Esophagus squamous epithelium (tissue), 5 donors: Measurements from ENCODE around the gene CEACAM1. TPM values are rescaled to one million over a fixed set of nuclear protein-coding genes. Genes with fewer than 3 reads are reported as not detected.
"Not testable (repeated sequence)": the region's sequence is repeated elsewhere in the genome, so short reads cannot be mapped to it uniquely, and the experiment has no call there.

ENCODE experiments used
- DNase-seq: peaks from one replicate; lab custom pipeline; 2025; lab: John Stamatoyannopoulos, UW
- H3K27ac ChIP-seq, 4 donors: fragments of 200-600 bp; sonication (generic); one replicate each; pipeline ENCODE4 v1.5.1; 2016 to 2019; ENCODE audit warnings: mild to moderate bottlenecking in 1 of 4
- H3K27me3 ChIP-seq, 4 donors: fragments of 200-600 bp; sonication (generic); 1 replicate in 3 of 4; 2 replicates in 1 of 4; pipeline versions ENCODE4 v1.5.1 to v1.6.0; 2017 to 2021; ENCODE audit warnings: antibody characterized with exemption in 1 of 4
- H3K36me3 ChIP-seq, 3 donors: fragments of 200-600 bp; sonication (generic); one replicate each; pipeline ENCODE4 v1.5.1; 2016 to 2019
- H3K4me1 ChIP-seq, 3 donors: fragments of 200-600 bp; sonication (generic); one replicate each; pipeline ENCODE4 v1.5.1; 2017 to 2019
- H3K4me3 ChIP-seq, 4 donors: fragments of 200-600 bp; sonication (generic); 1 replicate in 3 of 4; 2 replicates in 1 of 4; pipeline ENCODE4 v1.5.1; 2016 to 2019; ENCODE audit warnings: mild to moderate bottlenecking in 2 of 4, moderate library complexity in 1 of 4
- H3K9me3 ChIP-seq, 3 donors: fragments of 200-600 bp; sonication (generic); one replicate each; pipeline ENCODE4 v1.5.1; 2016 to 2019
- CTCF ChIP-seq, 6 experiments: fragments of 450-650 bp in 4 of 6; fragments of 200-600 bp in 2 of 6; sonication (generic) in 2 of 6; IDR thresholded peaks; one replicate each; pipeline ENCODE4 v1.5.1; 2016 to 2019; ENCODE audit warnings: antibody characterized with exemption in 6 of 6, mild to moderate bottlenecking in 4 of 6, moderate library complexity in 4 of 6
- POLR2A ChIP-seq, 4 donors: fragments of 450-650 bp; IDR thresholded peaks; one replicate each; pipeline ENCODE4 v1.6.1; 2017; ENCODE audit warnings: antibody characterized with exemption in 4 of 4, mild to moderate bottlenecking in 4 of 4, moderate library complexity in 3 of 4
- WGBS, 2 donors: methylation state at CpG; one replicate each; pipeline ENCODE4 v1.1.5; 2018; 5-methylcytosine and 5-hydroxymethylcytosine counted together
- intact Hi-C: fragments of 100-400 bp; cut with DNase I; formaldehyde crosslinking; loops from one replicate; pipeline ENCODE4 v1.15.0; 2022
- total RNA-seq, 4 donors: library from RNA; depleted of rRNA; stranded (reverse); fragments of >200 nt; gene quantifications; one replicate each; pipeline ENCODE4 v1.1.0, GENCODE V29; 2016
- donor health status: DM: yes; HTN: yes; CAD: no.

Gene CEACAM1
- total RNA-seq, 4 donors from 2014 or later: 34.7 to 135 (median 67.3) TPM

- no peak for DNase-seq
- no peaks in the 10 kb centered on the region for H3K27me3 ChIP-seq
- WGBS, 2 donors: 83 to 91% methylated on average over 5 of the region's 5 CpGs
- peaks cover 0 to 37% (median 0%) of the 10 kb centered on the region in 3 donors for H3K36me3 ChIP-seq
- no peaks in the 10 kb centered on the region for H3K9me3 ChIP-seq
- no peak overlapping the region for H3K4me3 ChIP-seq
- intact Hi-C loops: no loop called here
- no peaks in the 10 kb centered on the region for H3K4me1 ChIP-seq
- H3K27ac ChIP-seq: no peak overlapping the region
- no peak for TF ChIP-seq POLR2A (IDR thresholded peaks at IDR 0.05)
- TF ChIP-seq CTCF (IDR thresholded peaks at IDR 0.05): no peak
Observed at GRCh38 chr19:42512130-42512636, 16.1 kb downstream of the CEACAM1 start.

GRCh38 chr19:42511340-42511739 lies 16.9 kb downstream of the CEACAM1 start:
- 87 to 92% methylated on average over 4 of the region's 4 CpGs for WGBS, 2 donors
- intact Hi-C loops: no loop called here
- Histone ChIP-seq H3K4me1 (no peaks in the 10 kb centered on the region), H3K27ac (no peak overlapping the region), H3K9me3 (no peaks in the 10 kb centered on the region), H3K4me3 (no peak overlapping the region), H3K27me3 (no peaks in the 10 kb centered on the region), H3K36me3 (peaks cover 0 to 37% (median 0%) of the 10 kb centered on the region in 3 donors)
- DNase-seq: no peak
- TF ChIP-seq CTCF (IDR thresholded peaks at IDR 0.05) (no peak), POLR2A (IDR thresholded peaks at IDR 0.05) (no peak)

GRCh38 chr19:42508892-42509444 lies 19.3 kb downstream of the CEACAM1 start:
- no peak overlapping the region for H3K4me3 ChIP-seq
- H3K4me1 ChIP-seq: no peaks in the 10 kb centered on the region
- no peak for DNase-seq
- intact Hi-C loops: no loop called here
- H3K9me3 ChIP-seq: no peaks in the 10 kb centered on the region
- no peaks in the 10 kb centered on the region for H3K27me3 ChIP-seq
- no peak for TF ChIP-seq CTCF (IDR thresholded peaks at IDR 0.05)
- no peak for TF ChIP-seq POLR2A (IDR thresholded peaks at IDR 0.05)
- H3K36me3 ChIP-seq: peaks cover 0 to 30% (median 0%) of the 10 kb centered on the region in 3 donors
- H3K27ac ChIP-seq: no peak overlapping the region

DNA sequence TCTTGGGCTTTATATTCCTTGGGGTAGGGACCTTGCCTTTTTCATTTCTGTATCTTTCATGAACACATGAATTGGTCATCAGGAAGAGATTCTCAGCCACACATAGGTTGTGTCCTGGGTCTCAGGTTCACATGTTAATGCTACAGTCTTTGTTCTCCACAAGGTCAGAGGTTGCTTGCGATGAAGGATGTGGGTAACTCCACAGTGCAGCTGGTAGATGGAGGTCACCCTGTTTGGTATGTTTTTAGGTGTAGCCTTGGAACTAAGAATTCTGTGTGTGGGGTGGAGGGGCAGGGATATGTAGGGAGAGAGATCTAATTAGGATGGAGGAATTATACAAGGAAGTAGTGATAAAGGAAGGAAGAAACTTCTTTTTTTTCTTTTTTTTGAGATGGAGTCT lies 23.2 kb downstream of the CEACAM1 start:
- WGBS, 2 donors: 90 to 100% methylated on average over 1 of the region's 1 CpG
- intact Hi-C loops: no loop called here
- no peak for DNase-seq
- Histone ChIP-seq H3K36me3 (peaks cover 0 to 14% (median 0%) of the 10 kb centered on the region in 3 donors), H3K4me3 (no peak overlapping the region), H3K27me3 (no peaks in the 10 kb centered on the region), H3K27ac (no peak overlapping the region), H3K4me1 (no peaks in the 10 kb centered on the region), H3K9me3 (no peaks in the 10 kb centered on the region)
- TF ChIP-seq CTCF (IDR thresholded peaks at IDR 0.05) (no peak), POLR2A (IDR thresholded peaks at IDR 0.05) (no peak)

GRCh38 chr19:42501733-42502132 lies 26.5 kb downstream of the CEACAM1 start:
- WGBS, 2 donors: 55 to 67% methylated on average over 1 of the region's 1 CpG
- Histone ChIP-seq H3K4me3 (no peak overlapping the region), H3K27ac (no peak overlapping the region), H3K27me3 (no peaks in the 10 kb centered on the region), H3K4me1 (no peaks in the 10 kb centered on the region), H3K36me3 (no peaks in the 10 kb centered on the region), H3K9me3 (no peaks in the 10 kb centered on the region)
- TF ChIP-seq CTCF (IDR thresholded peaks at IDR 0.05) (no peak), POLR2A (IDR thresholded peaks at IDR 0.05) (no peak)
- no peak for DNase-seq
- intact Hi-C loops: no loop called here

DNA sequence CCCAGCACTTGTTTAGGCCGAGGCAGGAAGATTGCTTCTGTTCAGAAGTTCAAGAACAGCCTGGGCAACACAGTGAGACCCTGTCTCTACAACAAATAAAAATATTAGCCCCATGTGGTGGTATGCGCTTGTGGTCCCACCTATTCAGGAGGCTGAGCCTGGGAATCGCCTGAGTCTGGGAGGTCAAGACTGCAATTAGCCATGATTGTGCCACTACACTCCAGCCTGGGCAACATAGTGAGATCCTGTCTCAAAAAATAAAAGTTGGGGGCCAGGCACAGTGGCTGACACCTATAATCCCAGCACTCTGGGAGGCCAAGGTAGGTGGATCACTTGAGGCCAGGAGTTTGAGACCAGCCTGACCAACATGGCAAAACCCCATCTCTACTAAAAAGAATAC lies 27.0 kb downstream of the CEACAM1 start:
- DNase-seq, H3K27me3 ChIP-seq, H3K4me1 ChIP-seq, H3K9me3 ChIP-seq, H3K27ac ChIP-seq, intact Hi-C loops, H3K36me3 ChIP-seq, H3K4me3 ChIP-seq: not testable (repeated sequence)
- WGBS, 2 donors: 100% methylated on average over 3 of the region's 3 CpGs
